Progenitor cell of endocrine pancreas (in vitro differentiated cells): ENCODE data around the gene MTHFD1L. TPM values are rescaled to one million over a fixed set of nuclear protein-coding genes. Genes with fewer than 3 reads are reported as not detected.

Experiments used
- DNase-seq: peaks from one replicate; pipeline ENCODE4 v3.0.0; 2021; ENCODE audit warnings: low spot score; ENCODE audit not compliant: unreplicated experiment
- H3K27ac Mint-ChIP-seq: 2 replicates; pipeline ENCODE4 v1.8.0; 2021; ENCODE audit warnings: mild to moderate bottlenecking, moderate library complexity, mixed read lengths
- H3K27me3 Mint-ChIP-seq: 2 replicates; pipeline ENCODE4 v1.8.0; 2021; ENCODE audit warnings: mixed read lengths
- H3K36me3 Mint-ChIP-seq: 2 replicates; pipeline ENCODE4 v1.8.0; 2022; ENCODE audit warnings: mixed read lengths; ENCODE audit not compliant: insufficient read depth
- H3K4me1 Mint-ChIP-seq: 2 replicates; pipeline ENCODE4 v1.8.0; 2021; ENCODE audit warnings: low read depth, mixed read lengths
- H3K4me3 Mint-ChIP-seq: 2 replicates; pipeline ENCODE4 v1.8.0; 2021; ENCODE audit warnings: low read depth, mild to moderate bottlenecking, moderate library complexity, mixed read lengths
- H3K9me3 Mint-ChIP-seq: 2 replicates; pipeline ENCODE4 v1.8.0; 2021; ENCODE audit warnings: low read depth, mixed read lengths
- CTCF ChIP-seq: fragments of 200-600 bp; sonication (generic); IDR thresholded peaks from one replicate; pipeline ENCODE4 v1.5.0; 2021; ENCODE audit warnings: antibody characterized with exemption, mild to moderate bottlenecking; ENCODE audit not compliant: unreplicated experiment
- total RNA-seq: library from RNA; stranded (reverse); gene quantifications from 2 replicates; pipeline ENCODE4 v1.2.1, GENCODE V29; 2021

MTHFD1L gene
- total RNA-seq, 1 donor from 2014 or later = 37.4 TPM

- TF ChIP-seq CTCF = no peak
- no peak overlapping the region for H3K4me3 Mint-ChIP-seq
- DNase-seq = no peak
- H3K36me3 Mint-ChIP-seq = peaks cover 1% of the 10 kb centered on the region
- H3K27me3 Mint-ChIP-seq = peaks cover 22% of the 10 kb centered on the region
- no peaks in the 10 kb centered on the region for H3K9me3 Mint-ChIP-seq
- peak overlapping the region; percentile 49 for H3K27ac Mint-ChIP-seq
- no peaks in the 10 kb centered on the region for H3K4me1 Mint-ChIP-seq
Measured at GRCh38 chr6:151147118-151147832, 281.8 kb downstream of the MTHFD1L start.

DNA sequence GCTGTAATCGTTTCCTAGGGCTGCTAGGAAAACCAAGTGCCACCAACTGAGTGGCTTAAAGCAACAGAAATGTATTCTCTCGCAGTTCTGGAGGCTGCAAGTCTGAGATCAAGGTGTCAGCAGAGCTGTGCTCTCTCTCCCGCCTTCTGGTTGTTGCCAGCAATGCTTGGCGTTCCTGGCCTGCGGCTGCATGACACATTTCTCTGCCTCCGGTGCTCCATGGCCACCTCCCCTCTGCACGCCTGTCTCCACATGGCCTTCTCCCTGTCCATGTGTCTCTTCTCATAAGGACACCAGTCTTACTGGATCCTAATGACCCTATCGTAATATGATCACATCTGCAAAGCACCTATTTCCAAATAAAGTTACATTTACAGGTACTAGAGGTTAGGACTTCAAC lies 282.6 kb downstream of the MTHFD1L start:
- peaks cover 1% of the 10 kb centered on the region for H3K36me3 Mint-ChIP-seq
- H3K4me3 Mint-ChIP-seq = no peak overlapping the region
- no peaks in the 10 kb centered on the region for H3K4me1 Mint-ChIP-seq
- H3K27me3 Mint-ChIP-seq = peaks cover 20% of the 10 kb centered on the region
- H3K9me3 Mint-ChIP-seq = no peaks in the 10 kb centered on the region
- DNase-seq = no peak
- no peak overlapping the region for H3K27ac Mint-ChIP-seq
- TF ChIP-seq CTCF = no peak

DNA sequence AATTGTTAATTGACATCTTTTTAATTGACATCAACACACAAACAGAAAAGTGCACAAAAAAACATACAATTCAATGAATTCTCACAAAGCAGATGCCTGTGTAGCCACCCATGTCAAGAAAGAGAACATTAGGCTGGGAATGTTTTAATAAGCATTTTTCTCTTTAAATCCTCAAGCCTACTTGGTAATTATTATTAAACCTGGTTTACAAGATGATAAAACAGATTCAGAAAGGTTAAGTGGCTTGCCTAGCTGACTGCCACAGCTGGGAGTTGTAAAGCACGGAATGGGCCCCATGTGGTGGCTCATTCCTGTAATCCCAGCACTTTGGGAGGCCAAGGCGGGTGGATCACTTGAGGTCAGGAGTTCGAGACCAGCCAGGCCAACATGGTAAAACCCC lies 284.3 kb downstream of the MTHFD1L start:
- Mint-ChIP-seq H3K9me3 (no peaks in the 10 kb centered on the region), H3K27ac (no peak overlapping the region), H3K4me3 (no peak overlapping the region), H3K36me3 (peaks cover 1% of the 10 kb centered on the region), H3K4me1 (peaks cover 3% of the 10 kb centered on the region), H3K27me3 (peaks cover 11% of the 10 kb centered on the region)
- no peak for TF ChIP-seq CTCF
- no peak for DNase-seq
